ENCODE measurements around the gene SLC2A2.

The SLC2A2 gene

GRCh38 chr3:171054231-171054630, 27.7 kb upstream of the SLC2A2 start:
- TF ChIP-seq ZNF274 (IDR thresholded peaks at IDR 0.05; ENCODE audit: low read depth, low read length), result no peak
- no peak overlapping the region for H3K4me3 ChIP-seq (ENCODE audit: low read length)

GRCh38 chr3:171049861-171050444, 23.4 kb upstream of the SLC2A2 start:
- no peak overlapping the region for H3K4me3 ChIP-seq (ENCODE audit: low read length)
- TF ChIP-seq ZNF274 (IDR thresholded peaks at IDR 0.05; ENCODE audit: low read depth, low read length), result no peak

GRCh38 chr3:171046760-171047159, 20.2 kb upstream of the SLC2A2 start:
- no peak for TF ChIP-seq ZNF274 (IDR thresholded peaks at IDR 0.05; ENCODE audit: low read depth, low read length)
- H3K4me3 ChIP-seq (ENCODE audit: low read length), result no peak overlapping the region

GRCh38 chr3:171044835-171045793, 18.6 kb upstream of the SLC2A2 start:
- no peak overlapping the region for H3K4me3 ChIP-seq (ENCODE audit: low read length)
- no peak for TF ChIP-seq ZNF274 (IDR thresholded peaks at IDR 0.05; ENCODE audit: low read depth, low read length)

GRCh38 chr3:171044384-171044783, 17.9 kb upstream of the SLC2A2 start:
- TF ChIP-seq ZNF274 (IDR thresholded peaks at IDR 0.05; ENCODE audit: low read depth, low read length), result no peak
- no peak overlapping the region for H3K4me3 ChIP-seq (ENCODE audit: low read length)

GRCh38 chr3:171039674-171040073, 13.2 kb upstream of the SLC2A2 start:
- no peak for TF ChIP-seq ZNF274 (IDR thresholded peaks at IDR 0.05; ENCODE audit: low read depth, low read length)
- H3K4me3 ChIP-seq (ENCODE audit: low read length), result no peak overlapping the region

- TF ChIP-seq ZNF274 (IDR thresholded peaks at IDR 0.05; ENCODE audit: low read depth, low read length), result no peak
- no peak overlapping the region for H3K4me3 ChIP-seq (ENCODE audit: low read length)
Measured at GRCh38 chr3:171038342-171038741, 11.8 kb upstream of the SLC2A2 start.

GRCh38 chr3:171028779-171029232, 2.3 kb upstream of the SLC2A2 start:
- H3K4me3 ChIP-seq (ENCODE audit: low read length), result no peak overlapping the region; the same call in 1 of the 2 replicates
- TF ChIP-seq ZNF274 (IDR thresholded peaks at IDR 0.05; ENCODE audit: low read depth, low read length), result no peak

- no peak for TF ChIP-seq ZNF274 (IDR thresholded peaks at IDR 0.05; ENCODE audit: low read depth, low read length)
- H3K4me3 ChIP-seq (ENCODE audit: low read length), result peak overlapping the region; percentile 0; the same call in 1 of the 2 replicates
Measured at GRCh38 chr3:171028025-171028778, 1.7 kb upstream of the SLC2A2 start.

GRCh38 chr3:171023566-171023965, 3.0 kb downstream of the SLC2A2 start:
- no peak for TF ChIP-seq ZNF274 (IDR thresholded peaks at IDR 0.05; ENCODE audit: low read depth, low read length)
- no peak overlapping the region for H3K4me3 ChIP-seq (ENCODE audit: low read length)

- H3K4me3 ChIP-seq (ENCODE audit: low read length), result no peak overlapping the region
- no peak for TF ChIP-seq ZNF274 (IDR thresholded peaks at IDR 0.05; ENCODE audit: low read depth, low read length)
Measured at GRCh38 chr3:171021377-171021776, 5.1 kb downstream of the SLC2A2 start.

- TF ChIP-seq ZNF274 (IDR thresholded peaks at IDR 0.05; ENCODE audit: low read depth, low read length), result no peak
- H3K4me3 ChIP-seq (ENCODE audit: low read length), result no peak overlapping the region
Measured at GRCh38 chr3:171018156-171018935, 8.2 kb downstream of the SLC2A2 start.

All from GM08714 (cell line).